Measurements from ENCODE around the gene NAALADL2. TPM values are rescaled to one million over a fixed set of nuclear protein-coding genes. Genes with fewer than 3 reads are reported as not detected.
"Not testable (repeated sequence)": the region's sequence is repeated elsewhere in the genome, so short reads cannot be mapped to it uniquely, and the experiment has no call there.

NAALADL2 gene
- total RNA-seq, 1 donor from 2014 or later: 10.6 TPM

GRCh38 chr3:175270198-175270837 is 411.2 kb downstream of the NAALADL2 start:
- no peak for DNase-seq

DNA sequence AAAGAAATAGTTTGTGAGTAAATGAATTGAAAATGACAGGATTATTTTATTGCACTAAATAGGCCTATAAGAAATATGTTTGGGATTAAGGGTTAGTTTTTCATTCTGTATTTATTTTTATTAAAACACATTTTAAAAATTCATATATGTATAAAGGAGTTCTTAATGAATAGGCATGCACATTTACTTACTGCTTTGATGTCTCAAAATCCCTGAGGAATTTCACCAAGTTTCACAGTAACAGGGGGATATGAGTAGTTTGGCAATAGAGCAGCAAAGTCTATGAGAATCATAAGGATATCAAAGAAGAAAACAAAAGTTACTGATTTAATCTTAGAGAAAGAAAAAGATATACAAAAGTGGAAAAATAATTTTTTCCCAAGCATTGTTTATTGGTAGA is 411.7 kb downstream of the NAALADL2 start:
- no peak for DNase-seq

- DNase-seq: not testable (repeated sequence)
Measured at GRCh38 chr3:175271465-175271864, 412.3 kb downstream of the NAALADL2 start.

DNA sequence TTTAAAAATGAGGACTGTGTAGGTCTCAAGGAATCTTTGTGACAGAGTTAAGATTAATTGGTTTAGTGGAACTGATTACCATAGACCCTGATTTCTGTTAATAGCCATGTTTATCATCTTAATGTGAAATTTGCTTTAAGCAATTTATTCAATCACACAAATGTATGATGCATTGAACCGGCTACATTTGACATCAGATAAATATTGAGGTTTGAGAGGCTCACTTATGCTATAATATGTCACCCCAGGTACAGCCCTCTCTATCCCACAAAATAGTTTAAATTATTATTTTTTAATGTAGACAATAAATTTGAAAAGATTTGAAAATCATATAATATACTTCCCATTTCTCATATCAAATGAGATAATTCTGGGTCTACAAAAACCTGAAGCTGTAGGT is 413.3 kb downstream of the NAALADL2 start:
- DNase-seq: no peak

- no peak for DNase-seq
Measured at GRCh38 chr3:175273573-175273972, 414.4 kb downstream of the NAALADL2 start.

DNA sequence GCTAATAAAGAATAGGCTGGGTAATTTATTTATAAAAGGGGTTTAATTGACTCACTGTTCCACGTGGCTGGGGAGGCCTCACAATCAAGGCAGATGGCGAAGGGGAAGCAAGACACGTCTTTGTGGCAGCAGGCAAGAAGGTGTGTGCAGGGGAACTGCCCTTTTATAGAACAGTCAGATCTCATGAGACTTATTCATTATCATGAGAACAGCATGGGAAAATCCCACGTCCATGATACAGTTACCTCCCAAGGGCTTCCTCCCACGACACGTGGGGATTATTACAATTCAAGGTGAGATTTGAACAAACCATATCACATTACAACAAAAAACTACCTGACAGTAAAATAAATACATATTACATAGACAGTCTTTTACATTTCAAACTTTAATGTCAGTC is 414.9 kb downstream of the NAALADL2 start:
- no peak for DNase-seq

- no peak for DNase-seq
Measured at GRCh38 chr3:175274474-175275218, 415.5 kb downstream of the NAALADL2 start.

DNA sequence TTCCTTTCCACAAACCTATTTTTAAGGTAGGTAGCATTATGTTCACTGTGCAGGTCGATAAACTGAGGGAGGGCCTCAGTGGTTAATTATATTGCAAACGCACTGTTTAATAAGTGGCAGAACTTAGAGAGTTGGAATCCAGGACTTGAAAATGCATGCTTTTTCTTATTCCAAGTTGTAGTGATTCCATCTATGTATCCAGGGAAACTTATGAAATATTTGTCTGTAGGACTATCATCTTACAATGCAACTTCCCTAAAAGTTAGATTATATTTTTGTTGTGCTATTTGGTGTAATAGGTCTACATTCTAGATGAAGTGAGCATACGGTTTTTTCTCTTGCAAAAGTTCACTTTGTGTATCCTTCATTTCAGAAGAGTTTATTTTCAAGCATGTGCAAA is 419.5 kb downstream of the NAALADL2 start:
- DNase-seq: no peak

DNA sequence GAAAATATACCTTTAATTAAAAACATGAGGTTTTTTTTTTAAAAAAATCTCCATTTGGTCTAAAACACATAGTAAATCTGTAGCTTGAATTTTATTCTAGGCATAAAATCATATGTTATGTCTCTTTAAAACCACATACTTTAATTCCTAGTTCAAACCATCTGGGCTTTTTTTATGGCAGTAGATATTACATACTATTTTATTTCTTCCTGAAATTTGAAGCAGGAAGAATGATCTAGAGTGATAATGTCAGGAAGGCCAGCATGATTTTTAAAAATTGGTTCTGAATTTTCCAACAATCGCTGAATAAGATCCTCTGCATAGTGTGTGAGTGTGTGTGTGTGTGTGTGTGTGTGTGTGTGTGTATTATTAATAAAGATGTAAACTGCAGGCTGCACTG is 420.3 kb downstream of the NAALADL2 start:
- DNase-seq: no peak

DNA sequence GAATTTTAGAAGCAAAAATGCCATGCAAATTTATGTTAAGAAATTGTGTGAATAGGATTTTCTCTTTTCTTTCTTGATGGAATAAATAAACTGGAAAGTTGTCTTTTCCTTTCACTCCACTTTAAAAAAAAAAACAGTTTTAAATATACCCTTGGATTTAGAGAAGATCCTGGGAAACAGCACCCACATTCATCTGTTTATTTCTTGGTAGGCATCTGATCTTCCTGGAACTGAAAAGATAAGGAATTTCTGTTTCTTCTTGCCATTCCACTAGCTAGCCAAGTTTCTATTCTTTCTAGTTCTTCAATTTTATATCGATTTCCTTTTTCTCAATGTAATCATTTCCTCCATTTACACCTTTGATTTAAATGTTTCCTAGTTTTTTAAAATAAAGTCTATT is 420.8 kb downstream of the NAALADL2 start:
- DNase-seq: no peak

GRCh38 chr3:175287361-175287963 is 428.3 kb downstream of the NAALADL2 start:
- no peak for DNase-seq

DNA sequence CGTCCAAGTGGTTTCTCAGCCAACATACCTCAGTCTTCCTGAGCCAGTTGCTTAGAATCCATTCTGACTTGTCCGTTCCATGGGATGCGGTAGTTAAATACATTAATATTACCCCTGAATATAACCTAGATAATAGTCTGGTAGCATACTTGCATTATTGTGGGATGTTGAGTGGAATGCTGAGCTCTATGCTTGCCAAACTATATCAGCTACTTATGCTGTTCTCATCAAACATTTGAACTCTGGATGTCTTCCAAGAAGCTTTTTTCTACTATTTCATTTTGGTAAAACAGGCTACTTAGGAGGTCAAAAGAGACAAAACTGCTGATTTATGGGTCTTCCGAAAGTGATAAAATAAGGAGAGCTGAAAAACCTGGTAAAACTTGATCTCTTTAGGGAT is 429.5 kb downstream of the NAALADL2 start:
- DNase-seq: no peak

DNA sequence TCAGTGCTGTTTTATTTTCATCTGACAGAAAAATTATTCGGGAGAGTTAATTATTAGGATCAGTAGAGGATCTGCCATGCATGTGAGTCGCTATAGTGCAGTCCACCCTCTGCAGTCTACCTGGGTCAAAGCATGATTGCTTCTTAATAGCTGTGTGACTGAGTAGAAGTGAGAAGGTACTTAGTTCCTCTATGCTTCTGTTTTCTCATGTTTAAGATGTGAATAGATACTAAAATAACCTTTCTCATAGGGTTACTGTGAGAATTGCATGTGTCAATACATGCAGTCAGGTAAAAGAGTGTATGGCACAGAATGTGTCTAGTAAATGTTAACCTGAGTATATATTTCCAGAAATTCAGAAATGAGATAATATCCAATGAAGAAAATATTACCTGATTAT is 435.7 kb downstream of the NAALADL2 start:
- no peak for DNase-seq

DNA sequence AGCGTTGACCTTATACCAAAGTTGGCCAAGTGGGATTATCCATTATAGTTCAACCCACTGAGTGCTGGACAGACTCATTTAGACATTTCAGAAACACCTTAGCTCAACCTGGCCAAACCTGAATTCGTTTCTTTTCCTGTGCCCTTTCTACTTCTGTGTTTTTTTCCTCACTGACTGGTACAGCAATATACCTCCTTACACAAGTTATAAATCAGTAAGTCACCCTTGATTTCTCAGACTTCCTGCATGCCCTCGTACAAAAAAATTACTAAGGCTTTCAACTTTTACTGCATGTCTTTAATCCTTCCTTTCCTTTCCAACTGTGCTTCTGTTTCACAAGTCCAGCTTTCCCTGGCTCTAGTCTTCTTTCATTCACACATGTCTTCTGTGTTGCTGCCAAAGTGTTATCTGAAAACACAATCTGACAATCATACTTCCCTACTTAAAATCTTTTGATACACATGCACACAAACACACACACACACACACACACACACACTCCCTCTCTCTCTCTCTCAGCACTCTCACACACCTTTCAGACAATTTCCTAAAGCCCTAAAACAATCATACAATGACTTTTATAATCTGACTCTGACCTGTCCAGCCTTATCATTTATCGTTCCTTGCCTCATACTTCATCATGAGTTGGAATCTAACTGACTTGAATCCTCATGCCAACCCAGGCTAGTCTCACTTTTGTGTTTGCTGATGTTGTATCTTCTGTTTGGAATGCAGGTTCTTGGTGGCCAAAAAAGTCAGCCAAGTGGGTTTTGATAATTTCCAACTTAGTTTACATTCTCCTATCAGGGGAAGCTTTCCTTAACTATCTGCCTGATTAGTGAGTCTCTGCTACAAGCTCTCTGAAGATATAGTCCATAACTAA is 436.4 kb downstream of the NAALADL2 start:
- no peak for DNase-seq

GRCh38 chr3:175297216-175297615 is 438.1 kb downstream of the NAALADL2 start:
- DNase-seq: no peak

DNA sequence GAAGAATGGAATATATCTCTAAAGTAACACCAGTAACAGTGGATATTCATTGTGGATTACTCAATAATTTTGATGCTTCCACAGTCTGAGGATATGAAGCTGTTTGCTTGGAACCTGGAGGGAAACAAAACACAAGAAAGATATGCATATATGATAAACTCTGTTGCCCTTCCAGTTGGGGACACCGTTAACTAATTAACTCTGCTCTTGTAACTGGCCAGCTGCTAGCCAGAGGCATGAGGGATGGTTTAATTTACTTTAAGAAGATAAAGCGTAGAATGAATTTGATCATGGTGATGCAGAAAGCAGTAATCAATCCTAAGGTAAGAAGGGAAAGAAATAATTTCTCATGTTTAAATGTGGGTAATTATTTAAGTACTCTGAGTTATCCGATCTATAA is 442.6 kb downstream of the NAALADL2 start:
- DNase-seq: no peak

DNA sequence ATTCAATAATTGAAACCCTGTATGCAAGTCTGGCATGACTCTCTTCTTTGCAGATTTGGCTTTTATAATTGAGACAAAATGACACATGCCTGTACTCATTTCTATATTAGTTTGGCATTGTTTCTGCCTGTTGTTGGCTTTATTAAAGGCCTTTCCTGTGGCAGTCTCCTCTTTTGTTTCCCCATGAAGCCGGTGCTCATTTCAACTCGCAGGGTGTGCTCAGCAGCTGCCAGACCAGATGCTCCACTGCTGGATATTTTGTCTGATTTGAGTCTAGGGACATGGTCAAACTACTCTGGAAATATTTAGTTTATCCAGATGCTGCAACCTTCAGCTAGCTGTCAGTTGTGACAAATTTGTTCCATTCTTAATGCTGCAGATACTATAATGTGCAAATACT is 445.3 kb downstream of the NAALADL2 start:
- DNase-seq: no peak

GRCh38 chr3:175307642-175308041 is 448.5 kb downstream of the NAALADL2 start:
- no peak for DNase-seq

- DNase-seq: no peak
Measured at GRCh38 chr3:175308097-175308496, 449.0 kb downstream of the NAALADL2 start.

DNA sequence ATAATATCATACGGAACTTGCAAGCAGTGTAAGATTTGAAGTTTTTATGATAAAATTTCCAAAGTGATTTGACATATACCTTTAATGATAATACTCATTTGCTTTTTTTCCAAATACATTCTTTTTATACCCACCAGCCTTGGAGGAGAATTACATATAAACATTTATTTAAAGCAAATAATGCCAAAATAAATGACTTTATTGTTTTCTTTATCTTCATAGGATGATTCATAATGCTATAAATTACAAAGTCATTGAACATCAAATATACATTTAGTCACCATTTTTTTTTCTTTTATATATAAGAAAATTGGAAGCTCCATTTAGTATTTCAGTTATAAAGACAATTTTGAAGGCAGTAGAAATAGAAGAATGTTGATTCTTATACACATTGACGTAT is 450.9 kb downstream of the NAALADL2 start:
- DNase-seq: no peak

GRCh38 chr3:175311404-175311803 is 452.3 kb downstream of the NAALADL2 start:
- no peak for DNase-seq

DNA sequence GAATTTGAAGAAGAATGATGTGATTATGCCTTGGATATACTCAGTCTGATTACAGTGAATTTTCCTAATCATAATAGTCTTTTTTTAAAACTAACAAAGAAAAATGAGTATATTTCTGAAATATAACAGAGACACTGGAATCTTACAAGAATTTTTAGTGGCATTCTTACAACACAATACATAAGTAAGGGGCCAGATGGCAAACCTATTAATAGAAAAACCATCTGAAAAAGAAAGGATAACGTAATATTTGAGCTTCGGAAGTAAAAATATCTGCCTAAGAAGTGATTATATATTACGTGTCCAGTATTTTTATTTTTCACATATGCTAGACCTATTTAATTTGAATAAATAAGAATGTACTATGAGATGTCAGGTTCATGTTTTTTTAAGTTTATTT is 452.8 kb downstream of the NAALADL2 start:
- no peak for DNase-seq

DNA sequence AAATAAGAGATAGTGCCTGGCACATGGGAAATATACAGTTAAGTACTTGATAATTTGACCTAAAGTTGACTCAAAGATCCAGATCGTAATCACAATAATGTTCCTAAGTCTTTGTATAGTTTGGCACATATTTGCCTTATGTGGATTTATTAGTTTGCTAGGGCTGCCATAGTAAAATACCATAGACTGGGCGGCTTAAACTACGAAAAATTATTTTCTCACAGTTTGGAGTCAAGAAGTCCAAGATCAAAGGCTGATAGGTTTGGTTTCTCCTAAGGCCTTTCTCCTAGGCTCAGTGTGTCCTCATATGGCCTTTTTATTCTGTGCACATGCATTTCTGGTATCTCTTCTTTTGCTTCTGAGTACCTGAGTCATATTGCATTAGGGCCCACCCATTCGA is 453.7 kb downstream of the NAALADL2 start:
- DNase-seq: no peak
